Cardiac fibroblast (primary cell): ENCODE measurements around the gene MLLT1.
A peak's percentile ranks its signal among the peaks of the same experiment; 100 is the strongest.

Source experiments
- DNase-seq, 2 donors: peaks; one replicate each; pipeline versions ENCODE4 v3.0.0 to v3.0.0-alpha.2; 2010; ENCODE audit warnings: low read depth in 2 of 2
- H3K4me3 ChIP-seq, 2 donors: replicated peaks in 1 of 2; 1 replicate in 1 of 2; 2 replicates in 1 of 2; pipeline ENCODE4 v1.5.1; 2011; ENCODE audit warnings: low read depth in 2 of 2, low read length in 2 of 2, mild to moderate bottlenecking in 2 of 2, moderate library complexity in 1 of 2
- CTCF ChIP-seq: IDR thresholded peaks from one replicate; pipeline ENCODE4 v1.5.1; 2011; ENCODE audit warnings: low read depth, mild to moderate bottlenecking, low read length, inconsistent platforms

The MLLT1 gene

GRCh38 chr19:6250024-6250615 is 29.7 kb downstream of the MLLT1 start:
- H3K4me3 ChIP-seq: no peak overlapping the region
- DNase-seq: peak; percentile 36 to 43
- TF ChIP-seq CTCF: no peak

- TF ChIP-seq CTCF: no peak
- no peak overlapping the region for H3K4me3 ChIP-seq
- peak in 1 of 2 donors; percentile 63 for DNase-seq
Observed at GRCh38 chr19:6249296-6249695, 30.5 kb downstream of the MLLT1 start.

GRCh38 chr19:6248844-6249243 is 30.9 kb downstream of the MLLT1 start:
- TF ChIP-seq CTCF: no peak
- H3K4me3 ChIP-seq: no peak overlapping the region
- DNase-seq: no peak

GRCh38 chr19:6248341-6248740 is 31.4 kb downstream of the MLLT1 start:
- DNase-seq: no peak
- TF ChIP-seq CTCF: no peak
- H3K4me3 ChIP-seq: no peak overlapping the region

GRCh38 chr19:6247007-6247288 is 32.8 kb downstream of the MLLT1 start:
- no peak overlapping the region for H3K4me3 ChIP-seq
- no peak for TF ChIP-seq CTCF
- no peak for DNase-seq

GRCh38 chr19:6246174-6247006 is 33.4 kb downstream of the MLLT1 start:
- TF ChIP-seq CTCF: no peak
- no peak overlapping the region for H3K4me3 ChIP-seq
- no peak for DNase-seq

GRCh38 chr19:6242677-6243076 is 37.1 kb downstream of the MLLT1 start:
- TF ChIP-seq CTCF: no peak
- DNase-seq: no peak
- no peak overlapping the region for H3K4me3 ChIP-seq
